Measurements from ENCODE around the gene OGFOD3. TPM values are rescaled to one million over a fixed set of nuclear protein-coding genes. Genes with fewer than 3 reads are reported as not detected.

Gene OGFOD3
- total RNA-seq, 1 donor from 2014 or later: 15.7 TPM

DNA sequence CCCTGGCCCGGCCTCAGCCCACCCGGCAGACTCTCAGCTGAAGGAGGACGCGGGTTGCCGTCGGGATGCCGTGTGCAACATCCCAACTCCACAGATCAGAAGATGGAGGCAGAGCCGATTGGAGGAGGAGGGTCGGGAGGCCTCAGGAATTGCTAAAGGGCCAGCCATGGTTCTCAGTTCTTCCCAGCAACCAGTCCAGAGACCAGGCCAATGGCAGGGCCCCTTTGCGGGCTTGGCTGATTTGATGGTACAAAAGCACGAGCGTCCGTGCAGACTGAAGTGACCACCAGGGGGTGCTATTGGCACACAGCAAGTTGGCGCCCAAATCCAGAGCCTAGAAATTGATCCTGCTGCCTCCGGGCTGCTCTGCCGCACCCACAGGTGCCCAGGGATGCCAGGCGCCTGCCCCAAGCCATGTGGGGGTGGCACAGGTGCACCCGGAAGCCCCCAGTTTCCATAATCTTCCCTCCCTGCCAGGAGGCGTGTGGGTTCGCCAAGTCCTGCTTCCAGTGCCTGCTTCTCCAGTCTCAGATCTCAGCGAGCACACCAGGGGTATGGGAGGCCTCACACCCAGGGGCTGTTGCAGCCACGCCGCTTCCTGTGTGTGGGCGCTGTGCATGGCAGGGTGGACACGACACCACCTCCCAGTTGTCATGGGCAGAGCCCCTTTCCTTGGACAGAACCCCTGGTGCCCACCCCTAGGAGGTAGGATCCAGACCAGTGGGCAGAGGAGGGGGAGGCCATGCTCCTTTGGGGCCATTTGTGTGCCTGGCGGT lies 66.5 kb downstream of the OGFOD3 start:
- no peak overlapping the region for H3K4me3 Mint-ChIP-seq (ENCODE audit: unreplicated experiment)
- no peaks in the 10 kb centered on the region for H3K36me3 Mint-ChIP-seq (ENCODE audit: low read depth, unreplicated experiment)
- DNase-seq (ENCODE audit: low spot score): peak; percentile 89
- H3K4me1 Mint-ChIP-seq (ENCODE audit: unreplicated experiment): no peaks in the 10 kb centered on the region
- no peaks in the 10 kb centered on the region for H3K9me3 Mint-ChIP-seq (ENCODE audit: unreplicated experiment)
- peaks cover 5% of the 10 kb centered on the region for H3K27me3 Mint-ChIP-seq (ENCODE audit: unreplicated experiment)
- H3K27ac Mint-ChIP-seq (ENCODE audit: unreplicated experiment): no peak overlapping the region
- TF ChIP-seq, protein P1, sequence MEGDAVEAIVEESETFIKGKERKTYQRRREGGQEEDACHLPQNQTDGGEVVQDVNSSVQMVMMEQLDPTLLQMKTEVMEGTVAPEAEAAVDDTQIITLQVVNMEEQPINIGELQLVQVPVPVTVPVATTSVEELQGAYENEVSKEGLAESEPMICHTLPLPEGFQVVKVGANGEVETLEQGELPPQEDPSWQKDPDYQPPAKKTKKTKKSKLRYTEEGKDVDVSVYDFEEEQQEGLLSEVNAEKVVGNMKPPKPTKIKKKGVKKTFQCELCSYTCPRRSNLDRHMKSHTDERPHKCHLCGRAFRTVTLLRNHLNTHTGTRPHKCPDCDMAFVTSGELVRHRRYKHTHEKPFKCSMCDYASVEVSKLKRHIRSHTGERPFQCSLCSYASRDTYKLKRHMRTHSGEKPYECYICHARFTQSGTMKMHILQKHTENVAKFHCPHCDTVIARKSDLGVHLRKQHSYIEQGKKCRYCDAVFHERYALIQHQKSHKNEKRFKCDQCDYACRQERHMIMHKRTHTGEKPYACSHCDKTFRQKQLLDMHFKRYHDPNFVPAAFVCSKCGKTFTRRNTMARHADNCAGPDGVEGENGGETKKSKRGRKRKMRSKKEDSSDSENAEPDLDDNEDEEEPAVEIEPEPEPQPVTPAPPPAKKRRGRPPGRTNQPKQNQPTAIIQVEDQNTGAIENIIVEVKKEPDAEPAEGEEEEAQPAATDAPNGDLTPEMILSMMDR (IDR thresholded peaks at IDR 0.05; ENCODE audit: unreplicated experiment): peak; percentile 94

DNA sequence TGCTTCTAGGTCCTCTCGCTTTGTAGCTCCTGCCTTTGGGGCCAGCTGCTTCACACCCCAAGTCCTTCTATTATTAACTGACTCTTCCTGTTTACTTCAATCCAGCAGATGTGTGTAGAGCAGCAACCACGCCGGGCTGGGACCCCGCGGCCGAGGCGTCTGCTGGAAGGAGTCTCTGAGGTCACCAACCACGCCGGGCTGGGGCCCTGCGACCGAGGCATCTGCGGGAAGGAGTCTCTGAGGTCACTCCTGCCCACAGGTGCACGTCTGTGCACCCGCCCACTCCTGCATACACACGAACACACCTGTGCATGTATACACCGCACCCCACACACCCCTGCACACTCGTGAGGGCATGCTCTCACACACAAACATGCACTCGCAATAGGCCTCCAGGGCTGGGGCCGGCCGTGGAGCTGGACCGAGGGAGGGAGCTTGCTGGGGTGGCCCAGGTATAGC lies 67.1 kb downstream of the OGFOD3 start:
- no peak for DNase-seq (ENCODE audit: low spot score)
- TF ChIP-seq, protein P1 (IDR thresholded peaks at IDR 0.05; ENCODE audit: unreplicated experiment): no peak
- H3K36me3 Mint-ChIP-seq (ENCODE audit: low read depth, unreplicated experiment): no peaks in the 10 kb centered on the region
- no peaks in the 10 kb centered on the region for H3K9me3 Mint-ChIP-seq (ENCODE audit: unreplicated experiment)
- no peak overlapping the region for H3K4me3 Mint-ChIP-seq (ENCODE audit: unreplicated experiment)
- H3K27me3 Mint-ChIP-seq (ENCODE audit: unreplicated experiment): peaks cover 5% of the 10 kb centered on the region
- H3K27ac Mint-ChIP-seq (ENCODE audit: unreplicated experiment): no peak overlapping the region
- H3K4me1 Mint-ChIP-seq (ENCODE audit: unreplicated experiment): no peaks in the 10 kb centered on the region

DNA sequence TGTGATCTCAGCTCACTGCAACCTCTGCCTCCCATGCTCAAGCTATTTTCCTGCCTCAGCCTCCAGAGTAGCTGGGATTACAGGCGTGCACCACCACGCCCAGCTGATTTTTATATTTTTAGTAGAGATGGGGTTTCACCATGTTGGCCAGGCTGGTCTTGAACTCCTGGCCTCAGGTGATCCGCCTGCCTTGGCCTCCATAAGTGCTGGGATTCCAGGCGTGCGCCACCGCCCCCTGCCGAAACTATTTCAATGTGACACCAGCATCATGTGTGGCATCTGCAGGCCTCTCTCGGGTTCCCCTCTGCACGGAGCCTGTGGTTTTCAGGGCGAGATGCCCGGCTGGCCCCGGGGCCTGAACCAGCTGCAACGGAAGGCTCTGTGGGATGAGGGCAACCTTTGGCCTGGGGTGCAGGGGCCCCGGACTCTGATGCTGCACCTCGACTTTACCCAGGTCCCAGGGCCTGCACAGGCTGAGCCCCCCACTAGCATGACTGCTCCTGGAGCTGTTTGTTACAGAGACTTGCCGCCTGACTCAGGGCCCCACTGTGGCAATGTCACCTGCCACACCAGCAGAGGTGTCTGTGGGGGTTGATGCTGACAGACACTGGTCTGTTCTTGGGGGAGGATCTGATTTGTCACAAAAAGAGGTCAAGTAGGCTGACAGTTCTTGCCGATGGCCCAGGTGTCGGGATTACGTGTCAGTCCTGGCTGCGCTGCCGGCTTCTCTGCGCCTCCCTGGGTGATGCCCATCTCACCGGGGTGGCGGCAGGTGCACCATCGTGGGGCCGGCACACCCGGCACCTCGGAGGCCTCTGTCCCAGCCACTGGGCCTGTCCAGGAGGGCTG lies 68.0 kb downstream of the OGFOD3 start:
- no peaks in the 10 kb centered on the region for H3K36me3 Mint-ChIP-seq (ENCODE audit: low read depth, unreplicated experiment)
- peaks cover 5% of the 10 kb centered on the region for H3K27me3 Mint-ChIP-seq (ENCODE audit: unreplicated experiment)
- H3K27ac Mint-ChIP-seq (ENCODE audit: unreplicated experiment): no peak overlapping the region
- TF ChIP-seq, protein P1 (IDR thresholded peaks at IDR 0.05; ENCODE audit: unreplicated experiment): no peak
- H3K9me3 Mint-ChIP-seq (ENCODE audit: unreplicated experiment): no peaks in the 10 kb centered on the region
- DNase-seq (ENCODE audit: low spot score): no peak
- H3K4me3 Mint-ChIP-seq (ENCODE audit: unreplicated experiment): no peak overlapping the region
- H3K4me1 Mint-ChIP-seq (ENCODE audit: unreplicated experiment): no peaks in the 10 kb centered on the region

DNA sequence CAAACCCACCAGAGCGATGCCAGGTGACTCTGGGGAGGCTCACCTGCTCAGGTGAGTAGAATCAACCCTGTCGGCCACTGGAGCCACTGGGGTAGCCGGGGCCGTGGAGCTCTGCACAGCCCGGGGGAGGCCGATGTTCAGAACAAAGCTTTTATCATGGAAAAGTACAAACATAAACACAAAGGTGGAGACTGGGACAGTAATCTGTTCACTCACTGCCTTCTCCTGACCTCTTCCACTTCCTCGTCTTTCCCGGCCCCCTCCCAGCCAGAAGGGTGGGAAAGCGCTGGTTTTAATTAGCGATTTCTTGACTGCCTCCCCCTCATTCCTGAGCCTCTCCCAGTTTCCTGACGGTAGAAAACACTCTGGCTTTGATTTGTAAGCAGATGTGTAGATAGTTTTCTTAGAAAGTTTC lies 69.1 kb downstream of the OGFOD3 start:
- Mint-ChIP-seq H3K36me3 (ENCODE audit: low read depth, unreplicated experiment) (no peaks in the 10 kb centered on the region), H3K27ac (ENCODE audit: unreplicated experiment) (no peak overlapping the region)
- DNase-seq (ENCODE audit: low spot score): no peak

More for the DNA sequence above, 69.1 kb downstream of the OGFOD3 start:
- H3K27me3 Mint-ChIP-seq (ENCODE audit: unreplicated experiment): peaks cover 6% of the 10 kb centered on the region
- H3K4me3 Mint-ChIP-seq (ENCODE audit: unreplicated experiment): no peak overlapping the region
- TF ChIP-seq, protein P1 (IDR thresholded peaks at IDR 0.05; ENCODE audit: unreplicated experiment): no peak
- no peaks in the 10 kb centered on the region for H3K9me3 Mint-ChIP-seq (ENCODE audit: unreplicated experiment)
- no peaks in the 10 kb centered on the region for H3K4me1 Mint-ChIP-seq (ENCODE audit: unreplicated experiment)

All from endothelial cell (in vitro differentiated cells).